Kidney (tissue), 14 donors: Measurements from ENCODE around the gene LTF. TPM values are rescaled to one million over a fixed set of nuclear protein-coding genes. Genes with fewer than 3 reads are reported as not detected.
"Not testable (repeated sequence)": the region's sequence is repeated elsewhere in the genome, so short reads cannot be mapped to it uniquely, and the experiment has no call there.

Source experiments
- DNase-seq, 5 donors: peaks; one replicate each; pipeline ENCODE4 v3.0.0-alpha.2; 2013 to 2020
- FAIRE-seq: peaks from 2 replicates; lab custom pipeline; 2012; peaks lifted over from hg19 to GRCh38; lab: Jason Lieb, UNC
- H3K27ac ChIP-seq, 2 donors: one replicate each; pipeline ENCODE4 v1.7.0; 2013; ENCODE audit warnings: low read depth in 2 of 2, low read length in 2 of 2, inconsistent platforms in 1 of 2
- H3K27me3 ChIP-seq: one replicate; pipeline ENCODE4 v1.7.1; 2013; ENCODE audit warnings: low read length, inconsistent platforms; ENCODE audit not compliant: control insufficient read depth, insufficient read depth
- H3K36me3 ChIP-seq, 3 donors: one replicate each; pipeline versions ENCODE4 v1.7.0 to v1.7.1; 2013; ENCODE audit warnings: low read length in 3 of 3, control low read depth in 1 of 3, inconsistent platforms in 1 of 3; ENCODE audit not compliant: insufficient read depth in 3 of 3, control insufficient read depth in 2 of 3
- H3K4me1 ChIP-seq, 3 donors: one replicate each; pipeline versions ENCODE4 v1.7.0 to v1.7.1; 2013; ENCODE audit warnings: low read length in 3 of 3, inconsistent platforms in 1 of 3, low read depth in 1 of 3; ENCODE audit not compliant: control insufficient read depth in 2 of 3, insufficient read depth in 2 of 3
- H3K4me3 ChIP-seq, 3 donors: one replicate each; pipeline versions ENCODE4 v1.7.0 to v1.8.1; 2013; ENCODE audit warnings: low read length in 3 of 3, control low read depth in 1 of 3, inconsistent platforms in 1 of 3
- H3K9ac ChIP-seq, 3 donors: one replicate each; pipeline versions ENCODE4 v1.7.0 to v1.7.1; 2013; ENCODE audit warnings: low read length in 3 of 3, control low read depth in 1 of 3, inconsistent platforms in 1 of 3
- H3K9me3 ChIP-seq, 3 donors: one replicate each; pipeline versions ENCODE4 v1.7.0 to v1.7.1; 2013; ENCODE audit warnings: low read length in 3 of 3, control low read depth in 1 of 3, inconsistent platforms in 1 of 3; ENCODE audit not compliant: control insufficient read depth in 2 of 3, insufficient read depth in 1 of 3
- CTCF ChIP-seq: IDR thresholded peaks from 3 replicates; pipeline ENCODE4 v1.5.1; 2012; ENCODE audit warnings: mild to moderate bottlenecking, moderate library complexity, borderline replicate concordance; ENCODE audit not compliant: insufficient read depth; ENCODE audit errors: extremely low read depth
- intact Hi-C: fragments of 100-400 bp; cut with DNase I; formaldehyde crosslinking; loops from one replicate; pipeline ENCODE4 v1.11.1; 2022
- polyA plus RNA-seq: library from polyadenylated mRNA; stranded (reverse); fragments of 350-450 nt; fragmentation: Illumina TruSeq; extraction: RNeasy Lipid Tissue Mini Kit (QIAGEN cat#74804); gene quantifications from one replicate; pipeline ENCODE4 v1.2.3, GENCODE V29; 2014; ENCODE audit warnings: low read depth, low replicate concordance; ENCODE audit not compliant: insufficient read depth
- total RNA-seq: library from RNA; stranded (reverse); fragmentation: NEBNext Ultra II Directional; extraction: Animal tissue kit (Norgen Biotek cat#: 25700); gene quantifications from one replicate; pipeline ENCODE4 v1.2.1, GENCODE V29; 2021
- donor health status: control.
- donor health status: control.
- donor health status: control.
- donor health status: control.
- donor health status: control.
- donor health status: DM: yes; HTN: yes; CAD: no.
- donor health status: Normal renal cell carcinoma (clear cell type).

Gene LTF
- total and polyA plus RNA-seq, 2 donors from 2014 or later, result 34.7 to 1,823 TPM

GRCh38 chr3:46438831-46439230 lies 25.9 kb downstream of the LTF start:
- H3K4me3 ChIP-seq, result no peak overlapping the region
- H3K36me3 ChIP-seq, result no peaks in the 10 kb centered on the region
- H3K9me3 ChIP-seq, result no peaks in the 10 kb centered on the region
- FAIRE-seq (no peak), DNase-seq (no peak)
- intact Hi-C loops, result no loop called here
- no peaks in the 10 kb centered on the region for H3K27me3 ChIP-seq
- no peak overlapping the region for H3K27ac ChIP-seq
- H3K4me1 ChIP-seq, result no peaks in the 10 kb centered on the region
- H3K9ac ChIP-seq, result no peak overlapping the region
- no peak for TF ChIP-seq CTCF

- no peak for DNase-seq
- no peaks in the 10 kb centered on the region for H3K27me3 ChIP-seq
- no peak for FAIRE-seq
- intact Hi-C loops, result no loop called here
- H3K9ac ChIP-seq, result no peak overlapping the region
- no peaks in the 10 kb centered on the region for H3K9me3 ChIP-seq
- H3K36me3 ChIP-seq, result no peaks in the 10 kb centered on the region
- no peak overlapping the region for H3K4me3 ChIP-seq
- H3K4me1 ChIP-seq, result no peaks in the 10 kb centered on the region
- TF ChIP-seq CTCF, result no peak
- H3K27ac ChIP-seq, result no peak overlapping the region
Measured at GRCh38 chr3:46435081-46435726, 29.5 kb downstream of the LTF start.

DNA sequence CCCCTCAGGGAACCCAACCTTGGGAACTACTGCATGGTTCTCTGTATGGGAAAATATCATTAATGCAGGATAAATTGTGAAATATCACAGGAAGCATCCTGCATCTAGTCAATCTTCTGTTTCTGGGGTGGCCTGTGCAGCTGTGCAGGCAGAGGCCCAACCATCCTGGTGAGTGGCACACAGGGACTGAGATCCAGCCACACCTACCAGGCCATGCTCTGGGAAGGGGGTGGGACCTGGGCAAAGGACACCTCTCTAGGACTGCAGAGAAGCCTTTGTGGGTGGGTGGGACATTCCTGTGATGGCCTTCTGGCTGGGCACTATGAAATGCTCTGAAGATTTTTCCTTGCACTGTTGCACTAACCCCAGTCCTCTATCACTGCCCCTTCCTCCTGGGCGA lies 30.9 kb downstream of the LTF start:
- DNase-seq (no peak), FAIRE-seq (no peak)
- Histone ChIP-seq H3K27me3 (no peaks in the 10 kb centered on the region), H3K36me3 (no peaks in the 10 kb centered on the region), H3K9me3 (no peaks in the 10 kb centered on the region), H3K4me3 (no peak overlapping the region), H3K9ac (no peak overlapping the region), H3K27ac (no peak overlapping the region), H3K4me1 (no peaks in the 10 kb centered on the region)
- intact Hi-C loops, result no loop called here
- TF ChIP-seq CTCF, result no peak

- intact Hi-C loops, result not testable (repeated sequence)
Measured at GRCh38 chr3:46433118-46433517, 31.6 kb downstream of the LTF start.

DNA sequence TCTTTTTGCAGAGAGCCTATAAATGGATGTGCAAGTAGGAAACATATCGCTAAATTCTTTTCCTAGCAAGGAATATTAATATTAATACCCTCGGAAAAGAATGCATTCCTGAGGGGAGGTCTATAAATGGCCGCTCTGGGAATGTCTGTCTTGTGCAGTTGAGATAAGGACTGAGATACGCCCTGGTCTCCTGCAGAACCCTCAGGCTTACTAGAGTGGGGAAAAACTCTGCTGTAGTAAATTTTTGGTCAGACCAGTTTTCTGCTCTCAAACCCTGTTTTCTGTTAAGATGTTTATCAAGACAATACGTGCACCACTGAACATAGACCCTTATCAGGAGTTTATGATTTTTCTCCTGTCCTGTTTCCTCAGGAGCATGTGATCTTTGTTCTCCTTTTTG lies 32.8 kb downstream of the LTF start:
- H3K27ac ChIP-seq, H3K9me3 ChIP-seq, H3K27me3 ChIP-seq, FAIRE-seq, H3K4me1 ChIP-seq, DNase-seq, H3K36me3 ChIP-seq, intact Hi-C loops, H3K9ac ChIP-seq, H3K4me3 ChIP-seq: not testable (repeated sequence)

More at GRCh38 chr3:46433118-46433517, 31.6 kb downstream of the LTF start:
- H3K27ac ChIP-seq, H3K4me1 ChIP-seq, FAIRE-seq, H3K9me3 ChIP-seq, H3K36me3 ChIP-seq, H3K9ac ChIP-seq, H3K4me3 ChIP-seq, DNase-seq, H3K27me3 ChIP-seq: not testable (repeated sequence)

- FAIRE-seq, H3K9ac ChIP-seq, DNase-seq, H3K4me3 ChIP-seq, H3K27me3 ChIP-seq, intact Hi-C loops, H3K36me3 ChIP-seq, H3K9me3 ChIP-seq, H3K4me1 ChIP-seq, H3K27ac ChIP-seq: not testable (repeated sequence)
Measured at GRCh38 chr3:46430879-46431278, 33.8 kb downstream of the LTF start.
